HEK293 (cell line): Measurements from ENCODE around the gene B3GNT3.
A peak's percentile ranks its signal among the peaks of the same experiment; 100 is the strongest.

ENCODE experiments used
- ATF2 ChIP-seq: fragments of 450-650 bp; formaldehyde crosslinking; IDR thresholded peaks from 2 replicates; pipeline ENCODE4 v1.5.1; 2016; ENCODE audit warnings: missing biosample characterization, missing genetic modification characterization, low read depth
- GLI4 ChIP-seq: fragments of 450-650 bp; formaldehyde crosslinking; IDR thresholded peaks from 2 replicates; pipeline ENCODE4 v1.5.1; 2016; ENCODE audit warnings: missing biosample characterization, missing genetic modification characterization
- KLF1 ChIP-seq: fragments of 450-650 bp; formaldehyde crosslinking; IDR thresholded peaks from 2 replicates; pipeline ENCODE4 v1.5.1; 2016; ENCODE audit warnings: missing biosample characterization, missing genetic modification characterization
- KLF8 ChIP-seq: fragments of 450-650 bp; formaldehyde crosslinking; IDR thresholded peaks from 2 replicates; pipeline ENCODE4 v1.5.1; 2016; ENCODE audit warnings: missing biosample characterization, missing genetic modification characterization
- SP2 ChIP-seq: fragments of 450-650 bp; formaldehyde crosslinking; IDR thresholded peaks from 2 replicates; pipeline ENCODE4 v1.5.1; 2016; ENCODE audit warnings: missing biosample characterization, missing genetic modification characterization
- TRIM28 ChIP-seq: IDR thresholded peaks from 2 replicates; pipeline ENCODE4 v1.6.1; 2011; ENCODE audit warnings: low read length, control low read depth, borderline replicate concordance
- TSHZ1 ChIP-seq: fragments of 450-650 bp; formaldehyde crosslinking; IDR thresholded peaks from 2 replicates; pipeline ENCODE4 v1.5.1; 2016; ENCODE audit warnings: missing biosample characterization, missing genetic modification characterization, borderline replicate concordance
- ZBTB10 ChIP-seq: fragments of 450-650 bp; formaldehyde crosslinking; IDR thresholded peaks from 2 replicates; pipeline ENCODE4 v1.5.1; 2016; ENCODE audit warnings: missing biosample characterization, missing genetic modification characterization
- ZBTB48 ChIP-seq: fragments of 450-650 bp; formaldehyde crosslinking; IDR thresholded peaks from 2 replicates; pipeline ENCODE4 v1.5.1; 2016; ENCODE audit warnings: missing biosample characterization, missing genetic modification characterization
- ZFP37 ChIP-seq: fragments of 450-650 bp; formaldehyde crosslinking; IDR thresholded peaks from 2 replicates; pipeline ENCODE4 v1.5.1; 2016; ENCODE audit warnings: missing biosample characterization, missing genetic modification characterization
- ZNF16 ChIP-seq: fragments of 450-650 bp; formaldehyde crosslinking; IDR thresholded peaks from 2 replicates; pipeline ENCODE4 v1.5.1; 2016; ENCODE audit warnings: low read depth, missing biosample characterization, missing genetic modification characterization
- ZNF202 ChIP-seq: fragments of 450-650 bp; formaldehyde crosslinking; IDR thresholded peaks from 2 replicates; pipeline ENCODE4 v1.5.1; 2016; ENCODE audit warnings: missing biosample characterization, missing genetic modification characterization, borderline replicate concordance
- ZNF211 ChIP-seq: fragments of 450-650 bp; formaldehyde crosslinking; IDR thresholded peaks from 2 replicates; pipeline ENCODE4 v1.5.1; 2016; ENCODE audit warnings: low read depth, missing biosample characterization, missing genetic modification characterization
- ZNF311 ChIP-seq: fragments of 450-650 bp; formaldehyde crosslinking; IDR thresholded peaks from 2 replicates; pipeline ENCODE4 v1.5.1; 2017; ENCODE audit warnings: missing biosample characterization, missing genetic modification characterization, borderline replicate concordance
- ZNF335 ChIP-seq: fragments of 450-650 bp; formaldehyde crosslinking; conservative IDR thresholded peaks from 2 replicates; pipeline ENCODE4 v1.5.1; 2016; ENCODE audit warnings: missing biosample characterization, missing genetic modification characterization
- ZNF366 ChIP-seq: fragments of 450-650 bp; formaldehyde crosslinking; conservative IDR thresholded peaks from 2 replicates; pipeline ENCODE4 v1.5.1; 2016; ENCODE audit warnings: missing biosample characterization, missing genetic modification characterization
- ZNF423 ChIP-seq: fragments of 450-650 bp; formaldehyde crosslinking; IDR thresholded peaks from 2 replicates; pipeline ENCODE4 v1.5.1; 2016; ENCODE audit warnings: missing biosample characterization, missing genetic modification characterization
- ZNF48 ChIP-seq: fragments of 450-650 bp; formaldehyde crosslinking; IDR thresholded peaks from 2 replicates; pipeline ENCODE4 v1.5.1; 2016; ENCODE audit warnings: missing biosample characterization, missing genetic modification characterization
- ZNF510 ChIP-seq: fragments of 450-650 bp; formaldehyde crosslinking; IDR thresholded peaks from 2 replicates; pipeline ENCODE4 v1.5.1; 2018; ENCODE audit warnings: mild to moderate bottlenecking, missing genetic modification characterization, missing biosample characterization; ENCODE audit not compliant: insufficient replicate concordance
- ZNF560 ChIP-seq: fragments of 450-650 bp; formaldehyde crosslinking; IDR thresholded peaks from 2 replicates; pipeline ENCODE4 v1.5.1; 2017; ENCODE audit warnings: missing biosample characterization, missing genetic modification characterization, borderline replicate concordance
- ZNF600 ChIP-seq: fragments of 450-650 bp; formaldehyde crosslinking; IDR thresholded peaks from 2 replicates; pipeline ENCODE4 v1.5.1; 2016; ENCODE audit warnings: missing biosample characterization, missing genetic modification characterization
- ZNF624 ChIP-seq: fragments of 450-650 bp; formaldehyde crosslinking; IDR thresholded peaks from 2 replicates; pipeline ENCODE4 v1.5.1; 2017; ENCODE audit warnings: missing biosample characterization, missing genetic modification characterization
- ZNF645 ChIP-seq: fragments of 450-650 bp; formaldehyde crosslinking; IDR thresholded peaks from 2 replicates; pipeline ENCODE4; 2016; ENCODE audit warnings: missing biosample characterization, missing genetic modification characterization
- ZNF654 ChIP-seq: fragments of 450-650 bp; formaldehyde crosslinking; IDR thresholded peaks from 2 replicates; pipeline ENCODE4 v1.5.1; 2016; ENCODE audit warnings: low read depth, missing biosample characterization, missing genetic modification characterization
- ZNF658 ChIP-seq: fragments of 450-650 bp; formaldehyde crosslinking; IDR thresholded peaks from 2 replicates; pipeline ENCODE4; 2016; ENCODE audit warnings: missing biosample characterization, missing genetic modification characterization
- ZNF670 ChIP-seq: fragments of 450-650 bp; formaldehyde crosslinking; IDR thresholded peaks from 2 replicates; pipeline ENCODE4 v1.5.1; 2016; ENCODE audit warnings: missing biosample characterization, missing genetic modification characterization, low read depth
- ZNF677 ChIP-seq: fragments of 450-650 bp; IDR thresholded peaks from 2 replicates; pipeline ENCODE4 v1.5.0; 2018; ENCODE audit warnings: missing biosample characterization, mild to moderate bottlenecking, missing genetic modification characterization, moderate library complexity
- ZNF704 ChIP-seq: fragments of 450-650 bp; formaldehyde crosslinking; IDR thresholded peaks from 2 replicates; pipeline ENCODE4 v1.5.1; 2016; ENCODE audit warnings: missing biosample characterization, missing genetic modification characterization
- ZNF76 ChIP-seq: fragments of 450-650 bp; formaldehyde crosslinking; IDR thresholded peaks from 2 replicates; pipeline ENCODE4; 2016; ENCODE audit warnings: low read depth, missing biosample characterization, missing genetic modification characterization, borderline replicate concordance
- ZNF785 ChIP-seq: fragments of 450-650 bp; formaldehyde crosslinking; IDR thresholded peaks from 2 replicates; pipeline ENCODE4 v1.5.1; 2016; ENCODE audit warnings: missing biosample characterization, missing genetic modification characterization

The B3GNT3 gene

GRCh38 chr19:17778968-17779929 lies 15.7 kb upstream of the B3GNT3 start (continued):
- TF ChIP-seq ZNF48 (tag by site-specific recombination) (no peak), ZNF510 (tag by site-specific recombination) (no peak), KLF1 (tag by site-specific recombination) (peak; percentile 30; the same call in 1 of the 2 replicates), ZNF654 (tag by site-specific recombination) (no peak), TRIM28 (no peak), ZNF202 (tag by site-specific recombination) (no peak), ZNF311 (tag by site-specific recombination) (no peak), ZNF211 (tag by site-specific recombination) (no peak), ZNF658 (tag by site-specific recombination) (no peak), KLF8 (tag by site-specific recombination) (peak; percentile 71; the same call in 1 of the 2 replicates), SP2 (tag by site-specific recombination) (peak; percentile 67), ZNF624 (tag by site-specific recombination) (no peak), TSHZ1 (no peak), ZNF785 (tag by site-specific recombination) (no peak), ZNF670 (tag by site-specific recombination) (no peak), ZNF76 (tag by site-specific recombination) (no peak), ZNF366 (tag by site-specific recombination) (no peak), GLI4 (tag by site-specific recombination) (no peak), ZNF16 (tag by site-specific recombination) (no peak), ATF2 (tag by site-specific recombination) (peak; percentile 80), ZNF560 (no peak), ZNF335 (tag by site-specific recombination) (no peak), ZNF600 (peak; percentile 71; the same call in 1 of the 2 replicates), ZNF704 (tag by site-specific recombination) (no peak), ZBTB48 (tag by site-specific recombination) (peak; percentile 71), ZNF645 (no peak), ZNF423 (tag by site-specific recombination) (no peak), ZFP37 (no peak), ZNF677 (tag by site-specific recombination) (no peak), ZBTB10 (tag by site-specific recombination) (no peak)
